GM15510 (cell line): ENCODE results near the gene CSGALNACT2.

ENCODE experiments used
- POLR2A ChIP-seq: IDR thresholded peaks from 3 replicates; pipeline ENCODE4 v1.6.1; 2011; ENCODE audit warnings: borderline replicate concordance; ENCODE audit not compliant: insufficient read length; ENCODE audit errors: extremely low read depth

Gene CSGALNACT2

DNA sequence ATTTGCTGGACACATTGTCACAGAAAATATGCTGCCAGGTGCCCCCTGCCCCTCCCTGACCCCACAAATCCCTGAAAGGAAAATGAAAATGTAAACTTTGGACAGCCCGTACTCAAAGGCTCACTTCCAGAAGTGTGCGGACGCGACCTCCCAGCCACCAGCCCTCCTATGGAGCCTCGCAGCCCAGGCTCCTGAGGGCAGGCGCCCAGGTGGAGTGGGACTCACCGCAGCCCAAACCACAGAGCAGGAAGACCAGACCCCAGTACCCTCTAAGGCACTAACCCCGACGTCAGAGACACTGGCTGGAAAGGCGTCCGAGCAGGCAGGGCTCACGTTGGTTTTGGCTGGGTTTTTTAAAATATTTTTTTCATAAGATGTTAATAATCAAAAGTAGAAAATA is 57.3 kb downstream of the CSGALNACT2 start:
- no peak for TF ChIP-seq POLR2A

DNA sequence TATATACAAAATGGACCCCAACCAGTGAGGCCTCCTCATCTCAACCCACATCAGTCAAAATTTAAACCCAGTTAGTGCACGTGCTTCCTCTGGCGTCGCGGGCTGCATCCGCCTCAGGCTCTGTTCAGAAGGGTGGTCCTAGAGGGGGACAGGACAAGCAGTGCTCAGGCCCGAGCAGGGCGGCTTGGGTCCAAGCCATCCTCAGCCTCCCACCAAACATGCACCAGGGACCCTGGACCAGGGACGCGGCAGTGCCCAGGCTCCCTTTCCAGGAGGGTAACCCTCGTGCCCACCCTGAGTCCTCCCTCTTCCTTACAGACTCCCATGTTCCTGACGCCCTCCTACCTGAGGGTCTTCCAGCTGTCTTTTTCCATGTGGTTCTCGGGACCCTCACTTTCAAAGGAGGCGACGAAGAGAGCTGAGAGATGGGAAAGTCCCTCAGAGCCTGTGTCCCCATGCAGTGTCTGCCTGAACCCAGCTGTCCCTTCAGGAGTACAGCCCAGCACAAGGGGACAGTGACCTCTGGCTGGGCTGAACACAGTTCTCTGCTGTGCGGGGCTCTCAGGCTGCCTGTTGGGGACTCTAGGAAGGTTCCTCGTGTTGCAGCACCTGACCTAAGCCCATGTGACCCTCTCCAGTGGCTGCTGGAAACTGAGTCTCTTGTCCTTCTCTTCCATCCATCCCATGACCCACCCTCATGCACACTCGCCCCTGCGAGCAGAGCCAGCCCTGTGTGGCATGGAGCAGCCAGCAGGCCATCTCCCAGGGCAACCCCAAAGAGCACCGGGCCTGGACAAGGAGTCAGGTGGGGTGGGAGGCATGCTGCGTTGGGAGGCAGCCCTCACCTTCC is 58.1 kb downstream of the CSGALNACT2 start:
- no peak for TF ChIP-seq POLR2A

DNA sequence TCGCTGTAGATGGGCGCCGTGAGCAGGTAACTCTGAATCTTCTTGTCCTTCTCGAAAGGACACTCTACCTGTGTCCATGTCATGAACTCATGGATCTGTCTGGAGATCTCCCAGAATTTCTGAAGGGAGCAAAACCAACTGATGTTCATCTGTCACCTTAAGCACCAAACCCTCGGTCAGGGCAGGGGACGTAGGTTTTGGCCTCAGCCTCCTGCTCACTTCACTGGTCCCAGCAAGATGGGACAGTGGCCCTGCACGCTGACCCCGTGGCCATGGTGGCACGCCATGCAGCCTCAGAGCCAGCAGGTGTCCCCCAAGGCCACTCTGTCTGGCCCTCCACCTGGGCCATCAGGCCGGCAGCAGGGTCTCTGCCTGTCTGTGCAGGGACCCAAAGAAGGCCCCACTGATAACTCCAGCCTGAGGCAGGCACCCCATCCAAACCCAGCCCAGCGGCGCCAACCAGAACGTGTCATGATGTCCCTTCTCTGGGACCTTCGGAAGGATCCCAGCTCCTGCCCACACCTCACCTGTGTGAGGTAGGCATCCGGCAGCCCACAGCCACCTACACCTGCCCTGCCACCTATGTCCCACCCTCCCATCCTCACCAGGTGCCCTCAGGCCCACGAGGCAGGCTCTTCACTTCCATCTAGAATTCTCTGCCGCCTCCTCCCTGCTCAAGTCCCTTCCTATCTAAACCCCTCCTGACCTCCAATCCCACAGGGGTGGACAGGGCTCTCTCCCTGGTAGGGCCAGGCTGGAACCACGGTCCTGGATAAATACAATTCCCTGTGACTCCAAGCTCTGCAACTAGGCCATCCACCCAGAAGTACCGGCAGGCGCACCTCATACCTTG is 59.0 kb downstream of the CSGALNACT2 start:
- no peak for TF ChIP-seq POLR2A

DNA sequence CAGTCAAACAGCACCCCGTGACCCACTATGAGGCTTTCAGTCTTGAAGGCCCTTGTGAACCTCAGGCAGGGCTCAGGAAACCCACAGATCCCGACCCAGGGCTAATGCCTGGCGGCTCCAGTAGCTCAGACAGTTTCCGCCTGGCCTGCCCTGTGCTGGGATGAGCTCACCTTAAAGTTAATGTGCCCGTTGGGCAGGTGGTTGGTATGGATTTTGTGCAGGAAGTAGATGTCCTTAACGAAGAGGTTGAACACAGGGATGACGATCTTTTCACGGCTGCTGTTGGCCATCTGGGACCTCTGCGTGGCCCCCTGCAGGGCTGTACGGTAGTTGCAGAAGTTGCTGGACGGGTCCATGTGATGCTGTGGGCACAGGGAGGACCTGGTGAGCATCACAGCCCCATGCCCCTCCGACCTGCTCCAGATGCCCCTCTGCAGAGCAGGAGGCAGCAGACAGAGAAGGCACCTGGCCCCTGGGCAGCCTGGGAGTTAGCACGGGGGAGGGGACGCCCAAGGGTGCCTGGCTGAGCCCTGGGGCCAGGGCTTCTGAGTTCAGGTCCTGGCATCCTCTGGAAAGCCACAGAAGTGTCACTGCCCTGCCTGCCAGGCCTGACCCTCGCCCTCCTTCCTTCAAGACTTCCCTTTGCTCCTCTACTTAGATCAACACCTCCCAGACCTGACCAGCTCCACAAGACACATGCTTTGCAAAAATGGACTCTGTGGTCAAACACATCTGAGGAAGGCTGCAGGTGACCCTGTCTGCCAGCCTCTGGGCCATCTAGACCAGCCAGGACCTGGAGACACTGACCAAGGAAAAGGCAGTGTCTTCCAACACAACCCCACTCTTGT is 59.8 kb downstream of the CSGALNACT2 start:
- TF ChIP-seq POLR2A = no peak

DNA sequence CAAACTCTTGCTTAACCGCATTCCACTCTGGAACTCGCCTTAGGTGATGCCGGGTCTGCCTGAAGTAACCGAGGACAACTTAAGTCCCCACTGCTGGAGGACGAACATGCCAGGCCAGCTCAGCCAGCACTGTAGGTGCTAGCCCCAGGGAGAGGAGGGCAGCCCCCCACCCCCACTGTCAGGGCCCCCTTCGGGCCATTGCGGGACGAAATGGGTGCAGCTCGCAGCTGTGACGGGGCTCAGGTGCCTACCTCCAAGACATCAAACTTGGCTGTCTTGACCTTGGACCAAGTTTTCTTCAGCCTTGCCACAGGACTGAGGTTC is 60.4 kb downstream of the CSGALNACT2 start:
- TF ChIP-seq POLR2A = no peak

DNA sequence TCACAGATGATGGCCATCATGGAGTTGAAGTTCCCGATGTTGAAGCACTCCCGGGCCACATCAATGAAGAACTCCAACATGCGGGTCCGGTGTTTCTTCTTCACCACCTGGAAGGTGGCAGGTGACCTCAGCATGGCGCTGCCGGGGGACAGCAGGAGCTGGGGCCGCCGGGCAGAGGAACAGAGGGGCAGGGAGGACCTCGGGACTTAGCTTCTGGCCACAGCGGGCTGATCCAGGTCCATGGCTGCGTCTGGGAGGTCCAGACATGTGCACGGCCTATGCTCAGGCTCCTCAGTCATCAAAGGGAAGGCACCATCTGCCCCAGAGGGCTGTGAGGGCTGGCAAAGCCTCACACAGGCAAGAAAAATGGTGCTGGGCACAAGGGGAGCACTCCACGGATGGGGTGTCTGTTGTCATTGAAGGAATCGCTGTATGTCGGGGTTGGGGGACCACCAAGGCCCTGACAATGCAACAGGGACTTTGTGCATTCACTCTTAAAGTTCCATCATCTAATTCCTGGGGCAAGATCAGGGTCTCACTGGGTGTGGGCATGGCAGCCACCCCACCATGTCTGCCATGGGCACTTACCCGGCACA is 60.9 kb downstream of the CSGALNACT2 start:
- no peak for TF ChIP-seq POLR2A

DNA sequence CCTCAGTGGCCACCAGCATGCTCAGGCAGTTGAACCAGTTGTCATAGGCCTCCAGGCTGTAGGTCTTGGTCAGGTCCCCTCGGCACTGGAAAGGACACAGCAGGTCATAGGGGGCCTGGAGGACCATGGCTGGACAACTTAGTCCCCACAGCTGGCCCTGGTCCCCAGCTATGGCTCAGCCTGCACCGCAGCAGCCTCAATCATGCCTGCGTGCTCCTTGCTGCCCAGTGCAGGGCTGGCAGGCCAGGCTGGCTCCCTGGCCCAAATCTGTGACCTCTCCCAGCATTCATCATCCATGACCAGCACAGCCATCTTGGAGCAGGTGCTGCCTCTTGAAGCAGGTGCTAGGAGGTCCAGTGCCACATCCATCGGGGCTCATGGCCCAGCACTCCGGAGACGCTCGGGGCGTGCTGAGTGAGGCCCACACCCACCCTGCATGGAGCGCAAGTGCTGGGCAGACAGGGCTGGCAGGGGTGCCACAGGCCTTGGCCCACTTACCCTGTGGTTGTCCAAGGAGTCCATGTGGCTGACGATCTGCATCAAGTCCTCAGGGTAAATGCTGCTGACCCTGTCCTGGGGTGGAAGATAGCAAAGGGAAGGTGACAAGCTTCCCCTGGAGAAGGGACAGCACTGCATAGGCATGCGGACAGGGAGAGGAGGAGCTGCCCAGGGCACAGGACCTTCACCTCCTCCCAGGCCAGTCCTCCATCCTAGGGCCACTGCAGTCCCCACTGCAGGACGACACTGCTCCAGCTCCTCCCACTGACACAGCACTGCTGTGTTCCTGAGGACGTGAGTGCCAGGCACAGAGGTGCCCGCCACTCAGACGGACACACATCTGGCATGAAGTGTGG is 61.7 kb downstream of the CSGALNACT2 start:
- no peak for TF ChIP-seq POLR2A

DNA sequence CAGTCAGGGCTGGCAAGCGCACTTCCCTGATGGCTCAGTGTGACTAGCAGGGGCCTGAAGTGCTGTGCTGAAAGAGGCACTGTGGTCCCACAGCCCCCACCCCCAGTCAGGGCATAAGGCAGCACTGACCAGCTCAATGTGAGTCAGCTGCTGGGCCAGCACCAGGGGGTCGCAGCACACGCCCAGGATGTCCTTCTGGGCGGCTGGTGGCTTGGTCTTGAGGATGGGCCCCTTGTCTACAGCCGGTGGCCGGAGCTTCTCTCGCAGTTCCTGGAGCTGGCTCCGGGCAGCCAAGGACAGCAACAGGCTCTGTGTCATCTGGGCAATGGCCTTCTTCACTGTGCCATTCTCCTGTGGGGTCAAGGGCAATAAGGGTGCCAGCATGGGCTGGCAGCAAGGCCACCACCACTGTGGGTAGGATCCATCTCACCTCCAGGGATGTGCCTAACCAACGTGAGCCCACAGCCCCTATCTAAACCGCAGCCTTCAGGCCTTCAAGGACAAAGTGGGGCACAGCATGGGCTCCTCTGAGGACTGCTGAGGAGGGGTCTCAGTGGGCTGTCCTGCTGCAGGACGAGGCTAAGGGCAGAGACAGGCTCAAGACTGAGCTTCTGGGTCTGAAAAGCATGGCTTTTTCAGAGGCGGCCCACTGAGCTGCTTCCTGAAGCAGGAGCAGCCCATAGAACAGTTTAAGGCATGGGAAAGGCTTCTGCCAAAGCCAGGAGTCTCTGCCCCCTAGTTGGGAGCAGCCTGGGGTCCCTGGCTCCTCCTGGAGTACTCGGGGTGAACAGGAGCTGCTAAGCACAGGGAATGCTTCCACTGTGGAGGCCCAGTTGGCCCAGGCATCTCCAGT is 62.5 kb downstream of the CSGALNACT2 start:
- TF ChIP-seq POLR2A = no peak

DNA sequence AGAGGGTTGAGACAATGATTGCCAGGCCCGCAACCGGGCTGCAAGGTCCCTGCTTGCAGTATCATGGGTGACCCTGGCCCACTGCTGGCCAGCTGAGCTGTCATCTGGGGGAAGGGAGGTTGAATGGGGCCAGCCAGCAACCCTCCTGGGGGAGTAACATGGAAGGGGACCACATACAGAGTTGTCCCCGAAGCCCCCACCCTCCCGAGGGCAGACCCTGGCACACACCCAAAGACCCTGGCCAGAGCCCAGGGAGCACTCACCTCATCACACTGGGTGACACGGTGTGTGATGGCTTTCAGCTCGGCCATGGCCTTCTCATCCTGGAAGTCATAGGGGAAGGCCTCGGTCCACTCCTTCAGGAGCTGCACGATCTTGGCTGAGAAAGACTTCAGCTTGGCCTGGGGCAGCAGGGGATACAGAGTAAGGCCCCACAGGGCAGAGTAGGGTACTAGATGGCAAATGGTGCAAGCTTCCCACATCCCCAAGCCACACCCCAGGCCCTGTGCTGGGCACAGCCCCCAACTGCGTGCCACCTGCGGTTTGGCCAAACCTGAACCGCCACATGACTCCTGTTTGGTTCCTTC is 63.4 kb downstream of the CSGALNACT2 start:
- no peak for TF ChIP-seq POLR2A

DNA sequence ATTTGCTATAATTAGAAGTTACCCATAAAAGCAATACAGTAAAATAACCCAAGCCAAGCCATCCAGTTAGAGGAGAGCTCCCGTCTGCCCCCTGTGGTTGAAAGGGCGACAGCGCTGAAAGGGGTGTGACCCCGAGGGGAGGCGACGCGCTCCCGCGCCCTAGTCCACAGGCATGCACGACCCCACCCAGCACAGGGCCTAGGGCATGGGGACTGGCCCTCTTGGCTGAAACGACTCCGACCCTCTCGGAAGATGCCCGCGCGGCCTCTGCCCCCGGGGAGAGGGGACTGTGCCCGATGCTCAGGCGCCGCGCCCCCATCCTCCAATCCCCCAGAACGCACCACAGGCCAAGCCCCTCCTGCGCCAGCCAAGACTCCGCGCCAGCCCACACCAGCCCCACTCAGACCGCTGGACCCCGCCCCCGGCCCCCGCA is 64.0 kb downstream of the CSGALNACT2 start:
- no peak for TF ChIP-seq POLR2A

DNA sequence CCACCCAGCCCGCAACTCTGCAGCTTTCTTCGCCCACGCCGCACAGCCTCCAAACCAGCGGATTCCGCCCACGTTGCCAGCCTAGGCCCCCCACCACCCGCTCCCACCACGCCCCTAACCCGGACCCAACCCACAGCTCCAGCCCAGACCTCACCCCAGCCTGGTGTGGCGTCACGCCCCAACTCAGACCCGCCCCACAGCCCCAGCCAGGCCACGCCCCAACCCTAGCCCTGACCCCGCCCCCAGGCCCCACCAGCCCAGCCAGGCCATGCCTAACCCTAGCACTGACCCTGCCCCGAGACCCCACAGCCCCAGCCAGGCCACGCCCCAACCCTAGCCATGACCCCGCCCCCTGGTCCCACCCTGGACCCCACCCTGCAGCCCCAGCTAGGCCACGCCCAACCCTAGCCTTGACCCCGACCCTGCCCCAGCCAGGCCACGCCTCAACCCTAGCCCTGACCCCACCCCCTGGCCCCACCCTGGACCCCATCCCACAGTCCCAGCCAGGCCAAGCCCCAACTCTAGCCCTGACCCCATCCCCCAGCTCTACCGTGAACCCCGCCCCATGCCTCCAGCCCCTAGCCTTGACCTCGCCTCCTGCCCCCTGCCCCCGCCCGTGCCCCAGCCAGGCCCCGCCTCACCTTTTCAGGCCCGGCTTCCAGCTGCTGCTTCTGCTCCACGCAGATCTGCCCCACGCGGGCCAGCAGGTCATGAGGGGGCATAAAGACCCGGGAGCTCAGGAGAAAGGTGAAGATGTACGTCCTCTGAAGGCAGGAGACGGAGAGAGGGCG is 64.6 kb downstream of the CSGALNACT2 start:
- no peak for TF ChIP-seq POLR2A
